ENCODE results near the gene ISG20L2.

DNA sequence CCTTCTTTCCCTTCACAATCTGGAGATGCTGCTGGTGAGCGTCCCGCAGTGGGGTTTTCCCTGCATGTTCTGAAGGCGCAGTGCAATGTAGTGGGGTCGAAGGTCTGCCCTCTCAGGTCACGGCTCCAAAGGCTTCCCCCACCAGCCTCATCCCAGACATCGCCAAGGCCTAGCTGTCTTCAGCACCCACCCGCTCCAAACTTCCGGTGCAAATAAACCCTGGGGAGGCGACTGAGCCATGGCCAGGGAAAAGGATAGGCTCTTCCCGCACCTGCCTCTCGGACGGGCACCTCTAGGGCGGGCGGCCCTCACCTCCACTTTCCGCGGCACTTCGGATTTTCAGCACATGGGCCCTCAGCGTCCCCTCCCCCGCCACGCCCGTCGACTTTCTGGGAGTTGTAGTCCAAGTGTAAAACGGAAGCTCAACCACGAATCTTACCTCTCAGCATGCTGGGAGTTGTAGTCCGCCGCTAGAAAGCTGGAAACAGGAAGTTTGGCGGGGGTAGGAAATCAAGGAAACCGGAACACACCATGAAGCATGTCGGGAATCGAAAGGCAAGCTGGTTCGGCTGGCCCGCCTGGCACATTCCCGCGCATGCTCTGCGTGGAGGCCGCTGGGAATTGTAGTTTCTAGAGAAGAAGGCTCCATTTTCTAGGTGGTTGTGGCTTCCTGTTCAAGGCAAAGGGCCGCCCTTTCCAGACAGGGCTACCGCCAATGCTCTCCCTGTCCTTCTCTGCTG, 12.3 kb upstream of the ISG20L2 start, which contains the start of gene MRPL24:
- TF ChIP-seq, protein P1, sequence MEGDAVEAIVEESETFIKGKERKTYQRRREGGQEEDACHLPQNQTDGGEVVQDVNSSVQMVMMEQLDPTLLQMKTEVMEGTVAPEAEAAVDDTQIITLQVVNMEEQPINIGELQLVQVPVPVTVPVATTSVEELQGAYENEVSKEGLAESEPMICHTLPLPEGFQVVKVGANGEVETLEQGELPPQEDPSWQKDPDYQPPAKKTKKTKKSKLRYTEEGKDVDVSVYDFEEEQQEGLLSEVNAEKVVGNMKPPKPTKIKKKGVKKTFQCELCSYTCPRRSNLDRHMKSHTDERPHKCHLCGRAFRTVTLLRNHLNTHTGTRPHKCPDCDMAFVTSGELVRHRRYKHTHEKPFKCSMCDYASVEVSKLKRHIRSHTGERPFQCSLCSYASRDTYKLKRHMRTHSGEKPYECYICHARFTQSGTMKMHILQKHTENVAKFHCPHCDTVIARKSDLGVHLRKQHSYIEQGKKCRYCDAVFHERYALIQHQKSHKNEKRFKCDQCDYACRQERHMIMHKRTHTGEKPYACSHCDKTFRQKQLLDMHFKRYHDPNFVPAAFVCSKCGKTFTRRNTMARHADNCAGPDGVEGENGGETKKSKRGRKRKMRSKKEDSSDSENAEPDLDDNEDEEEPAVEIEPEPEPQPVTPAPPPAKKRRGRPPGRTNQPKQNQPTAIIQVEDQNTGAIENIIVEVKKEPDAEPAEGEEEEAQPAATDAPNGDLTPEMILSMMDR (IDR thresholded peaks at IDR 0.05; ENCODE audit: low read depth, low read length, poor library complexity, severe bottlenecking) = no peak
- no peak for TF ChIP-seq EZH2phosphoT487 (IDR thresholded peaks at IDR 0.05; ENCODE audit: borderline replicate concordance, low read length)
